ENCODE measurements around the gene ZFYVE26. TPM values are rescaled to one million over a fixed set of nuclear protein-coding genes. Genes with fewer than 3 reads are reported as not detected.

The ZFYVE26 gene
- total RNA-seq, 1 experiment from 2014 or later, result 11.9 TPM

GRCh38 chr14:67800743-67801142 lies 15.6 kb downstream of the ZFYVE26 start:
- Mint-ChIP-seq H3K27ac (ENCODE audit: low read depth, unreplicated experiment) (no peak overlapping the region), H3K4me1 (ENCODE audit: insufficient read depth, unreplicated experiment) (no peaks in the 10 kb centered on the region), H3K4me3 (ENCODE audit: unreplicated experiment) (no peak overlapping the region), H3K9me3 (ENCODE audit: unreplicated experiment) (no peaks in the 10 kb centered on the region), H3K27me3 (ENCODE audit: insufficient read depth, unreplicated experiment) (no peaks in the 10 kb centered on the region), H3K36me3 (ENCODE audit: insufficient read depth, unreplicated experiment) (peaks cover 63% of the 10 kb centered on the region)
- ChIA-PET POLR2A (interaction anchor here (0.7 to 0.9 kb wide), 2 partner anchors 105 to 1356 kb away, joined by 3 to 4 read pairs; partner anchors contain the start of gene RDH11), CTCF (interaction anchor here (0.6 kb wide), 1 partner anchor 354 kb away, joined by 3 read pairs; no protein-coding TSS in a partner anchor)
- DNase-seq (ENCODE audit: unreplicated experiment), result no peak
- intact Hi-C loops (cut with micrococcal nuclease), result no loop called here
- no TSS peak for BruUV-seq (replicated peaks)
- TF ChIP-seq, protein P1, sequence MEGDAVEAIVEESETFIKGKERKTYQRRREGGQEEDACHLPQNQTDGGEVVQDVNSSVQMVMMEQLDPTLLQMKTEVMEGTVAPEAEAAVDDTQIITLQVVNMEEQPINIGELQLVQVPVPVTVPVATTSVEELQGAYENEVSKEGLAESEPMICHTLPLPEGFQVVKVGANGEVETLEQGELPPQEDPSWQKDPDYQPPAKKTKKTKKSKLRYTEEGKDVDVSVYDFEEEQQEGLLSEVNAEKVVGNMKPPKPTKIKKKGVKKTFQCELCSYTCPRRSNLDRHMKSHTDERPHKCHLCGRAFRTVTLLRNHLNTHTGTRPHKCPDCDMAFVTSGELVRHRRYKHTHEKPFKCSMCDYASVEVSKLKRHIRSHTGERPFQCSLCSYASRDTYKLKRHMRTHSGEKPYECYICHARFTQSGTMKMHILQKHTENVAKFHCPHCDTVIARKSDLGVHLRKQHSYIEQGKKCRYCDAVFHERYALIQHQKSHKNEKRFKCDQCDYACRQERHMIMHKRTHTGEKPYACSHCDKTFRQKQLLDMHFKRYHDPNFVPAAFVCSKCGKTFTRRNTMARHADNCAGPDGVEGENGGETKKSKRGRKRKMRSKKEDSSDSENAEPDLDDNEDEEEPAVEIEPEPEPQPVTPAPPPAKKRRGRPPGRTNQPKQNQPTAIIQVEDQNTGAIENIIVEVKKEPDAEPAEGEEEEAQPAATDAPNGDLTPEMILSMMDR (IDR thresholded peaks at IDR 0.05; ENCODE audit: unreplicated experiment), result no peak

DNA sequence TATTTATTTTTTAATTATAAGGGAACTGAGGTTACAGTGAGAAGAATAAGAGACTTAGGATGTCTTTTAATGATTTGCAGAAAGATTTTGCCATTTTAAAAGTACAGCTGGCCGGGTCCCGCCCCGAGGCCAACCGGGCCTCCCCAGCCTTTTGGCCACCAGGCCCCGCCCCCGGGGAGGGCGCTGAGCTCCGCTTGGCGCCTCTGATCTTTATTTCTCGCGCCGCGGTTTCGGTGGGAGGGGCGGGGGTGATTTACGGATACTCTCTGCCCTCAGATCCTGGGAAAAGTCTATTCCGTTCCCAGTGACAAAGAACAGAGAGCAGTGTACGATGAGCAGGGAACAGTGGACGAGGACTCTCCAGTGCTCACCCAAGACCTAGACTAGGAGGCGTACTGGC lies 17.7 kb downstream of the ZFYVE26 start:
- intact Hi-C loops (cut with micrococcal nuclease), result no loop called here
- H3K9me3 Mint-ChIP-seq (ENCODE audit: unreplicated experiment), result no peaks in the 10 kb centered on the region
- no peak overlapping the region for H3K4me3 Mint-ChIP-seq (ENCODE audit: unreplicated experiment)
- no peak for DNase-seq (ENCODE audit: unreplicated experiment)
- no peaks in the 10 kb centered on the region for H3K4me1 Mint-ChIP-seq (ENCODE audit: insufficient read depth, unreplicated experiment)
- no peak overlapping the region for H3K27ac Mint-ChIP-seq (ENCODE audit: low read depth, unreplicated experiment)
- ChIA-PET POLR2A (no interaction called here), CTCF (no interaction called here)
- H3K27me3 Mint-ChIP-seq (ENCODE audit: insufficient read depth, unreplicated experiment), result no peaks in the 10 kb centered on the region
- BruUV-seq (replicated peaks), result no TSS peak
- H3K36me3 Mint-ChIP-seq (ENCODE audit: insufficient read depth, unreplicated experiment), result peaks cover 57% of the 10 kb centered on the region
- TF ChIP-seq, protein P1 (IDR thresholded peaks at IDR 0.05; ENCODE audit: unreplicated experiment), result no peak

- H3K9me3 Mint-ChIP-seq (ENCODE audit: unreplicated experiment), result no peaks in the 10 kb centered on the region
- BruUV-seq (replicated peaks), result no TSS peak
- ChIA-PET CTCF (no interaction called here), POLR2A (interaction anchor here (0.6 kb wide), 1 partner anchor 1006 kb away, joined by 3 read pairs; no protein-coding TSS in a partner anchor)
- H3K4me1 Mint-ChIP-seq (ENCODE audit: insufficient read depth, unreplicated experiment), result no peaks in the 10 kb centered on the region
- DNase-seq (ENCODE audit: unreplicated experiment), result no peak
- no peak overlapping the region for H3K4me3 Mint-ChIP-seq (ENCODE audit: unreplicated experiment)
- H3K36me3 Mint-ChIP-seq (ENCODE audit: insufficient read depth, unreplicated experiment), result peaks cover 75% of the 10 kb centered on the region
- H3K27me3 Mint-ChIP-seq (ENCODE audit: insufficient read depth, unreplicated experiment), result no peaks in the 10 kb centered on the region
- H3K27ac Mint-ChIP-seq (ENCODE audit: low read depth, unreplicated experiment), result no peak overlapping the region
- TF ChIP-seq, protein P1 (IDR thresholded peaks at IDR 0.05; ENCODE audit: unreplicated experiment), result no peak
- intact Hi-C loops (cut with micrococcal nuclease), result no loop called here
Observed at GRCh38 chr14:67787673-67788072, 28.7 kb downstream of the ZFYVE26 start.

DNA sequence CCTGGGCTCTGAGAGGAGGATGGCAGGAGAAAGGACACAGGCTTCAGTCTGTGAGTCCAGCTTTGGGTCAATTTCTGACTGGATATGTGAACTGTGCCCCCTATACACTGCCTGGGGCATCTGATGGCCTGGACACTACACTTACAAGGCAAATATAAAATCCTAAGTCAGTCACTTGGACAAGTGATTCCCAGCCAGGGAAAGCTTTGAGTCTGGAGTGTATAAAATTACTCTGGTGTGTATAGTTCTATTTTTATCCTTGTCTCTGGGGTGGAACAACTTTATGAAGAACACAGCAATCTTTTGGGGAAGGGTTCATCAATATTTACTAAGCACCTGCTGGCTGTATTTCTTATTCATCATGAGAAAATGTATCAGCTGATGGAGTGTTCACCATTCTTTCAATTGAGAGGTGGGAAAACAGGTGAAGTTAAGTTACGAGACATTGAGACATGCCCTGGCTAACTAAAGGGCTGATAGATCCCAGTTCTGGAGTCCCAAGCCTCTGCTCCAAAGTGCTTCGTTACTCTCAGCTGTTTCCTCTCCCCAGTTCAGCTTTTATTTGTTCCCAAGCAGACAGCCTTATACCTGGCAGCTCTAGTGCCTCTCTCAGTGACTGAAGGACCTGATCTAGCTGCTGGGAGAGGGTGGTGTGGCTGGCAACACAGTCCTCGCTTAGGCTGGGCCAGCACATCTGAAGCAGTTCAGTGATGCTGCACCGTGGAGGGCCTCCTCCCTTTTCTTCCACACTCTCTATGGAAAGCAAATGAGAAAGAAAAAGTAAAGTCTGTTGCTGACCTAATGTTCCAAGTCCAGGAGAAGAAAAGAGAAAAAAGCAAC lies 30.9 kb downstream of the ZFYVE26 start:
- peaks cover 91% of the 10 kb centered on the region for H3K36me3 Mint-ChIP-seq (ENCODE audit: insufficient read depth, unreplicated experiment)
- POLR2A ChIA-PET, result interaction anchor here (1.2 kb wide), 1 partner anchor 18 kb away, joined by 3 read pairs; no protein-coding TSS in a partner anchor
- intact Hi-C loops (cut with micrococcal nuclease), result no loop called here
- H3K4me3 Mint-ChIP-seq (ENCODE audit: unreplicated experiment), result no peak overlapping the region
- no peaks in the 10 kb centered on the region for H3K9me3 Mint-ChIP-seq (ENCODE audit: unreplicated experiment)
- no peaks in the 10 kb centered on the region for H3K4me1 Mint-ChIP-seq (ENCODE audit: insufficient read depth, unreplicated experiment)
- TF ChIP-seq, protein P1 (IDR thresholded peaks at IDR 0.05; ENCODE audit: unreplicated experiment), result no peak
- H3K27ac Mint-ChIP-seq (ENCODE audit: low read depth, unreplicated experiment), result no peak overlapping the region
- no peak for DNase-seq (ENCODE audit: unreplicated experiment)
- CTCF ChIA-PET, result no interaction called here
- BruUV-seq (replicated peaks), result no TSS peak
- H3K27me3 Mint-ChIP-seq (ENCODE audit: insufficient read depth, unreplicated experiment), result no peaks in the 10 kb centered on the region
